WERI-Rb-1 (cell line): ENCODE measurements around the gene PGR.
"Not testable (repeated sequence)": the region's sequence is repeated elsewhere in the genome, so short reads cannot be mapped to it uniquely, and the experiment has no call there.

Experiments used
- DNase-seq: peaks from one replicate; pipeline ENCODE4 v3.0.0-alpha.2; 2020
- H3K27ac ChIP-seq: fragments of 250-450 bp; sonication (Bioruptor Pico); 2 replicates; pipeline ENCODE4 v1.5.1; 2020; ENCODE audit warnings: mild to moderate bottlenecking, moderate library complexity
- H3K27me3 ChIP-seq: fragments of 250-450 bp; sonication (Bioruptor Pico); 2 replicates; pipeline ENCODE4 v1.5.1; 2021; ENCODE audit warnings: mild to moderate bottlenecking, low read depth, moderate library complexity; ENCODE audit not compliant: insufficient read depth, severe bottlenecking
- H3K36me3 ChIP-seq: fragments of 250-450 bp; sonication (Bioruptor Pico); 2 replicates; pipeline ENCODE4 v1.5.1; 2020; ENCODE audit warnings: mild to moderate bottlenecking, moderate library complexity
- H3K4me3 ChIP-seq: 2 replicates; pipeline ENCODE4 v1.5.1; 2011; ENCODE audit warnings: low read depth, mild to moderate bottlenecking, control low read depth, low read length
- H3K9me3 ChIP-seq: fragments of 250-450 bp; sonication (Bioruptor Pico); 2 replicates; pipeline ENCODE4 v1.5.1; 2021; ENCODE audit warnings: mild to moderate bottlenecking, moderate library complexity; ENCODE audit not compliant: severe bottlenecking
- CTCF ChIP-seq: IDR thresholded peaks from 2 replicates; pipeline ENCODE4 v1.5.1; 2011; ENCODE audit warnings: low read depth, mild to moderate bottlenecking, control low read depth, inconsistent platforms, low read length

PGR gene

GRCh38 chr11:101019870-101020269 lies 109.7 kb downstream of the PGR start:
- no peaks in the 10 kb centered on the region for H3K9me3 ChIP-seq
- H3K4me3 ChIP-seq = no peak overlapping the region
- H3K36me3 ChIP-seq = no peaks in the 10 kb centered on the region
- no peak for TF ChIP-seq CTCF
- DNase-seq = no peak
- no peaks in the 10 kb centered on the region for H3K27me3 ChIP-seq
- no peak overlapping the region for H3K27ac ChIP-seq

- no peak for TF ChIP-seq CTCF
- no peak for DNase-seq
- H3K27ac ChIP-seq = no peak overlapping the region
- H3K9me3 ChIP-seq = peaks cover 4% of the 10 kb centered on the region
- H3K4me3 ChIP-seq = no peak overlapping the region
- no peaks in the 10 kb centered on the region for H3K36me3 ChIP-seq
- no peaks in the 10 kb centered on the region for H3K27me3 ChIP-seq
Measured at GRCh38 chr11:101014600-101015285, 114.9 kb downstream of the PGR start.

GRCh38 chr11:101013702-101014101 lies 115.9 kb downstream of the PGR start:
- not testable (repeated sequence) for H3K27me3 ChIP-seq, H3K27ac ChIP-seq, H3K9me3 ChIP-seq, H3K36me3 ChIP-seq, DNase-seq, H3K4me3 ChIP-seq

GRCh38 chr11:101011881-101012280 lies 117.7 kb downstream of the PGR start:
- TF ChIP-seq CTCF = no peak
- Histone ChIP-seq H3K9me3 (peaks cover 4% of the 10 kb centered on the region), H3K27me3 (no peaks in the 10 kb centered on the region), H3K27ac (no peak overlapping the region), H3K36me3 (no peaks in the 10 kb centered on the region), H3K4me3 (no peak overlapping the region)
- no peak for DNase-seq

- DNase-seq = no peak
- Histone ChIP-seq H3K4me3 (no peak overlapping the region), H3K9me3 (peaks cover 4% of the 10 kb centered on the region), H3K36me3 (no peaks in the 10 kb centered on the region), H3K27ac (no peak overlapping the region), H3K27me3 (no peaks in the 10 kb centered on the region)
- no peak for TF ChIP-seq CTCF
Measured at GRCh38 chr11:101010899-101011298, 118.7 kb downstream of the PGR start.

GRCh38 chr11:101009690-101010055 lies 119.9 kb downstream of the PGR start:
- Histone ChIP-seq H3K9me3 (peaks cover 4% of the 10 kb centered on the region), H3K4me3 (no peak overlapping the region), H3K27ac (no peak overlapping the region), H3K27me3 (no peaks in the 10 kb centered on the region), H3K36me3 (no peaks in the 10 kb centered on the region)
- DNase-seq = no peak
- no peak for TF ChIP-seq CTCF
